Pancreas (tissue), 10 donors: Measurements from ENCODE around the gene DDI2. TPM values are rescaled to one million over a fixed set of nuclear protein-coding genes. Genes with fewer than 3 reads are reported as not detected.

Experiments used
- ATAC-seq, 4 donors: fragments of 200-7000 bp; cut with Tn5 transposase; one replicate each; pipeline versions ENCODE4 v1.8.0 to v1.9.1; 2020; ENCODE audit warnings: mild to moderate bottlenecking in 4 of 4, moderate library complexity in 4 of 4
- DNase-seq, 6 donors: peaks; one replicate each; pipeline ENCODE4 v3.0.0-alpha.2; 2020
- FAIRE-seq: peaks from 2 replicates; lab custom pipeline; 2012; peaks lifted over from hg19 to GRCh38; lab: Jason Lieb, UNC
- H3K27ac ChIP-seq, 4 donors: fragments of 200-600 bp; sonication (generic); 1 replicate in 3 of 4; 2 replicates in 1 of 4; pipeline versions ENCODE4 v1.5.0 to v1.8.0; 2020
- H3K27me3 ChIP-seq, 4 donors: fragments of 200-600 bp; one replicate each; pipeline ENCODE4 v1.8.0; 2021
- H3K36me3 ChIP-seq, 3 donors: fragments of 200-600 bp; sonication (generic) in 1 of 3; one replicate each; pipeline versions ENCODE4 v1.5.0 to v1.8.0; 2020 to 2021
- H3K4me1 ChIP-seq, 3 donors: fragments of 200-600 bp; one replicate each; pipeline ENCODE4 v1.8.0; 2021
- H3K4me3 ChIP-seq, 4 donors: fragments of 200-600 bp; sonication (generic) in 2 of 4; one replicate each; pipeline versions ENCODE4 v1.5.0 to v1.8.0; 2020 to 2021
- H3K9me3 ChIP-seq, 4 donors: fragments of 200-600 bp; one replicate each; pipeline ENCODE4 v1.8.0; 2021
- WGBS, 2 donors: extraction: QIAGEN DNeasy Blood & Tissue Kit; methylation state at CpG; one replicate each; pipeline ENCODE4 v1.1.7; 2013; 5-methylcytosine and 5-hydroxymethylcytosine counted together
- intact Hi-C, 3 donors: fragments of 100-400 bp; cut with DNase I; formaldehyde crosslinking; loops; one replicate each; pipeline versions ENCODE4 v1.11.1 to v1.14.2; 2022
- polyA plus RNA-seq, 2 donors: library from polyadenylated mRNA; stranded (reverse); fragments of 200-250 nt; gene quantifications; one replicate each; pipeline ENCODE4 v1.2.3, GENCODE V29; 2013
- total RNA-seq, 6 donors: library from RNA; stranded (reverse); fragmentation: NEBNext Ultra II Directional in 4 of 6; extraction: Animal tissue kit (Norgen Biotek cat#: 25700) in 4 of 6; gene quantifications; one replicate each; pipeline versions ENCODE4 v1.2.1 to v1.2.4, GENCODE V29; 2021 to 2023
- TF ChIP-seq, protein P1 (sequence below), 4 donors: fragments of 200-600 bp; sonication (generic) in 3 of 4; IDR thresholded peaks; one replicate each; pipeline versions ENCODE4 v1.5.0 to v1.8.0; 2021; ENCODE audit warnings: antibody characterized with exemption in 4 of 4
- donor health status: healthy with polysubstance abuse.
- donor health status: DM: no; HTN: no; CAD: no; lungs with moderate emphysema.
- donor health status: DM: no; HTN: no; CAD: no.
- donor health status: control.
- donor health status: control.
- donor health status: Bipolar disorder and iron deficiency.
- donor health status: DM: yes; HTN: yes; CAD: no.
- donor health status: DM: no; HTN: no; CAD: no.
- donor health status: DM: no; HTN: no; CAD: no.
- donor health status: DM: yes; HTN: yes; CAD: no.

DDI2 gene
- total and polyA plus RNA-seq, 8 donors: 4.7 to 17.8 (median 15.3) TPM

DNA sequence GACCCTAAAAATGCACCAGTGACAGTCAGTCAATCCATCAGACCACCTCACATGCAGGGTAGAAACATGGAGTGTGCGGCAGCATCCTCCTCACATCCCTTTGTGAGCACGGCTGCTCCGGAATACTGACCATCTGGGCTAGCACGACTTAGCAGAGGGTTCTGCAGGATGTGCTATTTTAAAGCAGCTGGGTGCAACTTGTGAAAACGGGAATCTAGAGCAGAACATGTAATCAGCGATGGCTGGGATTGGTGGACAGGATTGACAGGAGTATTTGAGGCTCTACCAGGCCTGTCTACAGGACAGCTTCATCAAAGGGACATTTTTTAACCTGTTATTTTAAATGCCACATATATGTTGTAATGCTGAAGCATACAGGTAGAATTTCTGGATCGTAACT, 50.1 kb downstream of the DDI2 start:
- Histone ChIP-seq H3K36me3 (no peaks in the 10 kb centered on the region), H3K4me1 (peaks cover 9 to 16% (median 11%) of the 10 kb centered on the region in 3 donors), H3K27ac (no peak overlapping the region), H3K4me3 (no peak overlapping the region), H3K27me3 (no peaks in the 10 kb centered on the region), H3K9me3 (no peaks in the 10 kb centered on the region)
- FAIRE-seq (no peak), ATAC-seq (no peak), DNase-seq (no peak)
- WGBS, 2 donors: 70 to 72% methylated on average over 7 of the region's 7 CpGs
- TF ChIP-seq, protein P1, sequence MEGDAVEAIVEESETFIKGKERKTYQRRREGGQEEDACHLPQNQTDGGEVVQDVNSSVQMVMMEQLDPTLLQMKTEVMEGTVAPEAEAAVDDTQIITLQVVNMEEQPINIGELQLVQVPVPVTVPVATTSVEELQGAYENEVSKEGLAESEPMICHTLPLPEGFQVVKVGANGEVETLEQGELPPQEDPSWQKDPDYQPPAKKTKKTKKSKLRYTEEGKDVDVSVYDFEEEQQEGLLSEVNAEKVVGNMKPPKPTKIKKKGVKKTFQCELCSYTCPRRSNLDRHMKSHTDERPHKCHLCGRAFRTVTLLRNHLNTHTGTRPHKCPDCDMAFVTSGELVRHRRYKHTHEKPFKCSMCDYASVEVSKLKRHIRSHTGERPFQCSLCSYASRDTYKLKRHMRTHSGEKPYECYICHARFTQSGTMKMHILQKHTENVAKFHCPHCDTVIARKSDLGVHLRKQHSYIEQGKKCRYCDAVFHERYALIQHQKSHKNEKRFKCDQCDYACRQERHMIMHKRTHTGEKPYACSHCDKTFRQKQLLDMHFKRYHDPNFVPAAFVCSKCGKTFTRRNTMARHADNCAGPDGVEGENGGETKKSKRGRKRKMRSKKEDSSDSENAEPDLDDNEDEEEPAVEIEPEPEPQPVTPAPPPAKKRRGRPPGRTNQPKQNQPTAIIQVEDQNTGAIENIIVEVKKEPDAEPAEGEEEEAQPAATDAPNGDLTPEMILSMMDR (IDR thresholded peaks at IDR 0.05): no peak
- intact Hi-C loops: no loop called here

DNA sequence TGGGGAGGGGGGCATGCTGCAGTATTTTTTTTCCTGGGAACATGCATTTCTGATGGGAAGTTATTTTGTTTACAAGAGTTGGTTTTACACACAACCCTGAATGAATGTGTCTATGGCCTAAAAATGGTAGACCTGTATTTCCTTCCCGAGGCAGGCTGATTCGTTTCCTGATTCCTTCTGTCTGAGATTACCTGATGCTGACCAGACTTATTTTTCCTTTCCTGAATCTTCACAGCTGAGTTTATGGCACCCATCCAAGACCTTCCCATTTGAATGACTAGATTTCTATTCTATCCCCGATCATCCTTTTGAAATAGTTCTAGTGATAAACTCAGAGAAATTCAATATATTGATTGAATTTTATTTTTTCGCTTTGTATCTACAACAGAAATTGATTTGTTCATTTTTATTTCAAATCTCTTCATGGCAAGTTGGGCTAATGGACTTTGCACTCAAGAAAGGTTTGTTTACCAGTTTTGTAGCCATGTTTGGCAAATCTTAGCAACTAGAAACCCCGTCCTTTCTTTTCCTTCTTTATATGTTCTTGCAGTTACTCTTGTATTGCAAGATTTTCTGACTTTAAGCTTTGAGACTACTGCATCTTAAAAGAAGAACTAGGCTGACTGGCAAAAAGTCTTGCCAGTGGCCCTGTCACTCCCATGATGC, 51.0 kb downstream of the DDI2 start:
- ATAC-seq (peak; percentile 73 to 83 (median 77)), FAIRE-seq (no peak), DNase-seq (peak in 1 of 6 donors; percentile 16)
- no peaks in the 10 kb centered on the region for H3K27me3 ChIP-seq
- peaks cover 9 to 16% (median 11%) of the 10 kb centered on the region in 3 donors for H3K4me1 ChIP-seq
- WGBS, 2 donors: 17 to 21% methylated on average over 5 of the region's 5 CpGs
- H3K36me3 ChIP-seq: no peaks in the 10 kb centered on the region
- no peak overlapping the region for H3K4me3 ChIP-seq
- peak overlapping the region in 2 of 4 donors; percentile 9 to 20 for H3K27ac ChIP-seq
- no peaks in the 10 kb centered on the region for H3K9me3 ChIP-seq
- TF ChIP-seq, protein P1 (IDR thresholded peaks at IDR 0.05): no peak
- intact Hi-C loops: no loop called here

DNA sequence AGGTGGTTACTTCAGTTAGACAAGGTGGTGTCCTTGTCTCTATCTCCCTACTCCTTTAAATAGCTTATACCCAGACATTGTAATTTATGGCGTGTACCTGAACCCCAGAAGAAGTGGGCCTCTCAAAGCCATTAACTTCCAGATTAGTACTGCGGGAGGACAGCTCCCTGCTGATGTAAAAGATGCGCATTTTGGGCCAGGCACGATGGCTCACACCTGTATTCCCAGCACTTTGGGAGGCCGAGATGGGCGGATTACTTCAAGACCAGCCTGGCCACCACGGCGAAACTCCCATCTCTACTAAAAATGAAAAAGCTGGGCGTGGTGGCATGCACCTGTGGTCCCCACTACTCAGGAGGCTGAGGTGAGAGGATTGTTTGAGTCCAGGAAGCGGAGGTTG, 51.8 kb downstream of the DDI2 start:
- no peaks in the 10 kb centered on the region for H3K9me3 ChIP-seq
- no peaks in the 10 kb centered on the region for H3K27me3 ChIP-seq
- ATAC-seq: no peak
- no peak for FAIRE-seq
- H3K4me1 ChIP-seq: peaks cover 9 to 16% (median 11%) of the 10 kb centered on the region in 3 donors
- TF ChIP-seq, protein P1 (IDR thresholded peaks at IDR 0.05): no peak
- 90 to 94% methylated on average over 10 of the region's 10 CpGs for WGBS, 2 donors
- intact Hi-C loops: no loop called here
- no peak overlapping the region for H3K27ac ChIP-seq
- H3K36me3 ChIP-seq: no peaks in the 10 kb centered on the region
- no peak overlapping the region for H3K4me3 ChIP-seq
- no peak for DNase-seq

DNA sequence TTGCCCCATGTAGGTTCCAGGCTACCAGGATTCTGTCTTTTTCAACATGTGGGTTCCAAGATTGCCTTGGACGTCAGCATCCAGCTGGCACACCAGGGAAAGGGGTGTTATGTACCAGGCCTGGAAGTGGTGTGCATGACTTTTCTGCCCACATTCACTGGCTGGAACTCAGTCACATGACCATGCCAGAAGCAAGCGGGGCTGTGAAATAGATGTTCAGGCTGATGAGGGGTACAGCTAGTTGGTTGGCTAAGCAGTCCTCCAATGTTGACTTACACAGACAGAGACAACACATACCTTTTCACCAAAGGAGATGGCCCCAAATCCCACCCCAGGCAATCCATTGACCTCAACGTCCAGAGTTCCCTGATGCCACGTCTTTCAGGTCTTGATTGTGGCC, 52.6 kb downstream of the DDI2 start:
- Histone ChIP-seq H3K27me3 (no peaks in the 10 kb centered on the region), H3K36me3 (no peaks in the 10 kb centered on the region), H3K9me3 (no peaks in the 10 kb centered on the region), H3K27ac (no peak overlapping the region), H3K4me1 (peaks cover 9 to 16% (median 11%) of the 10 kb centered on the region in 3 donors), H3K4me3 (no peak overlapping the region)
- DNase-seq: no peak
- FAIRE-seq: no peak
- intact Hi-C loops: no loop called here
- WGBS, 2 donors: 69 to 81% methylated on average over 4 of the region's 4 CpGs
- no peak for ATAC-seq
- TF ChIP-seq, protein P1 (IDR thresholded peaks at IDR 0.05): no peak

DNA sequence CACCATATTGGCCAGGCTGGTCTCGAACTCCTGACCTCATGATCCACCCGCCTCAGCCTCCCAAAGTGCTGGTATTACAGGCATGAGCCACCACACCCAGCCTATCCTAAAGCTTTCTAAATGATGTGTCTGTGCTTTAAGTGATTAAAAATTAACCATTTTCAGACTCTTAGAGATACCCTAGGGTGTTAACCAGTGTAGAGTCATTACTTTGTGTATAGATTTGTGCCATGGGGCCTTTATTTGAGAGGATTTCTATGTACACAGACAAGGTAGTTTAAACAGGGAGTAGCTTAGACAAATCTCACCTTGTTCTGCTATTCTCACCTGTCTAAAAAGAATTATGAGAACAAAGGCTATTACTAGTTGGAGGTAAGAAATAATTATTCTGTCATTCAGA, 54.2 kb downstream of the DDI2 start:
- ATAC-seq: no peak
- no peaks in the 10 kb centered on the region for H3K27me3 ChIP-seq
- no peak overlapping the region for H3K4me3 ChIP-seq
- no peak overlapping the region for H3K27ac ChIP-seq
- H3K36me3 ChIP-seq: no peaks in the 10 kb centered on the region
- FAIRE-seq: no peak
- H3K4me1 ChIP-seq: peaks cover 9 to 16% (median 11%) of the 10 kb centered on the region in 3 donors
- no peak for DNase-seq
- H3K9me3 ChIP-seq: no peaks in the 10 kb centered on the region
- intact Hi-C loops: no loop called here
- 95 to 100% methylated on average over 2 of the region's 2 CpGs for WGBS, 2 donors
- TF ChIP-seq, protein P1 (IDR thresholded peaks at IDR 0.05): no peak
